Measurements from ENCODE around the gene PF4V1. TPM values are rescaled to one million over a fixed set of nuclear protein-coding genes. Genes with fewer than 3 reads are reported as not detected.

PF4V1 gene
- total RNA-seq, 1 donor: not detected

- no peak for DNase-seq (ENCODE audit: insufficient read length, low spot score, missing footprints)
- H3K27ac ChIP-seq (ENCODE audit: low read depth, low read length): no peak overlapping the region
- no peaks in the 10 kb centered on the region for H3K36me3 ChIP-seq (ENCODE audit: insufficient read depth, low read length)
- H2AFZ ChIP-seq (ENCODE audit: low read length): no peak overlapping the region
- H3K4me2 ChIP-seq (ENCODE audit: insufficient read depth, low read length): no peak overlapping the region
- H3K79me2 ChIP-seq (ENCODE audit: insufficient read depth, low read length): no peaks in the 10 kb centered on the region
- H3K9me3 ChIP-seq (ENCODE audit: low read depth, low read length): no peaks in the 10 kb centered on the region
- no peaks in the 10 kb centered on the region for H4K20me1 ChIP-seq (ENCODE audit: insufficient read depth, low read length)
- no peak overlapping the region for H3K4me3 ChIP-seq (ENCODE audit: insufficient read depth, low read length)
- H3K4me1 ChIP-seq (ENCODE audit: insufficient read depth, low read length): peaks cover 10% of the 10 kb centered on the region
- no peaks in the 10 kb centered on the region for H3K27me3 ChIP-seq (ENCODE audit: insufficient read depth, low read length)
- TF ChIP-seq, protein P1, sequence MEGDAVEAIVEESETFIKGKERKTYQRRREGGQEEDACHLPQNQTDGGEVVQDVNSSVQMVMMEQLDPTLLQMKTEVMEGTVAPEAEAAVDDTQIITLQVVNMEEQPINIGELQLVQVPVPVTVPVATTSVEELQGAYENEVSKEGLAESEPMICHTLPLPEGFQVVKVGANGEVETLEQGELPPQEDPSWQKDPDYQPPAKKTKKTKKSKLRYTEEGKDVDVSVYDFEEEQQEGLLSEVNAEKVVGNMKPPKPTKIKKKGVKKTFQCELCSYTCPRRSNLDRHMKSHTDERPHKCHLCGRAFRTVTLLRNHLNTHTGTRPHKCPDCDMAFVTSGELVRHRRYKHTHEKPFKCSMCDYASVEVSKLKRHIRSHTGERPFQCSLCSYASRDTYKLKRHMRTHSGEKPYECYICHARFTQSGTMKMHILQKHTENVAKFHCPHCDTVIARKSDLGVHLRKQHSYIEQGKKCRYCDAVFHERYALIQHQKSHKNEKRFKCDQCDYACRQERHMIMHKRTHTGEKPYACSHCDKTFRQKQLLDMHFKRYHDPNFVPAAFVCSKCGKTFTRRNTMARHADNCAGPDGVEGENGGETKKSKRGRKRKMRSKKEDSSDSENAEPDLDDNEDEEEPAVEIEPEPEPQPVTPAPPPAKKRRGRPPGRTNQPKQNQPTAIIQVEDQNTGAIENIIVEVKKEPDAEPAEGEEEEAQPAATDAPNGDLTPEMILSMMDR (IDR thresholded peaks at IDR 0.05; ENCODE audit: extremely low read depth, low read depth, low read length): no peak
Observed at GRCh38 chr4:73871511-73872310, 18.6 kb downstream of the PF4V1 start.

DNA sequence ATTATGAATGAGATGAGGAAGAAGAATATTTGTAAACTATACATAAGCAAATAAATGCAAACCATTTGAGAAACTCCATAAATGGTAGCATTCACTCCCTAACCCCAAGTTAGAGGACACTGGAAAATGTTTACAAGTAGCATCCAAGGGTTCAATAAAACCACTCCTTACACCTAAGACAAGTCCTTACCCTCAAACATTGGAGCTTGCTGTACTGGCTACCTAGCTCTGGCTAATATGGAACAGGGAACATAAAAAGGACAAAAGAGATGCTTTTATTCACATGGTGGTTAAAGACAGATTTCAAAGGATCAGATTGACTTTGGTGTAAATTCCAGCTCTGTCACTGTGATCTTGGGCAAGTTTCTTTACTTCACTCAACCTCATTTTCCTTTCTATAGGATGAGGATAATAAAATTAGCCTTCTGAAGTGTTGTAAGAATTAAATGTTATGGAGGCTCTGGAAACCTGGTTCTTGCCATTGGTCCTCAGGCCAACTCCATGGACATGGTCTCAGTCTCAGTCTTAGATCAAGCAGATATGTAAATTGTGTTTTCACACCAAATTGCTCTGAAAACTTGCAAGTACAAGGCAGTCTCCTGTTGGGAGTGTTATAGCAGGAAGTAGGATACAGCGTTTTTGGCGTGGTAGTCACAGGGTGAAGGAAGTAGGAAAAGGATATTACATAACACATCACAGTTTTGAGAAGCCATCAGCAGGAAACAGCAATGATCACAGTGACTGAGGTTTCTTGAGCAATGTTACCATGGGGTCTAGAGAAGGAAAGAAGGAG, 19.4 kb downstream of the PF4V1 start:
- no peak overlapping the region for H2AFZ ChIP-seq (ENCODE audit: low read length)
- H3K4me2 ChIP-seq (ENCODE audit: insufficient read depth, low read length): no peak overlapping the region
- no peaks in the 10 kb centered on the region for H4K20me1 ChIP-seq (ENCODE audit: insufficient read depth, low read length)

DNA sequence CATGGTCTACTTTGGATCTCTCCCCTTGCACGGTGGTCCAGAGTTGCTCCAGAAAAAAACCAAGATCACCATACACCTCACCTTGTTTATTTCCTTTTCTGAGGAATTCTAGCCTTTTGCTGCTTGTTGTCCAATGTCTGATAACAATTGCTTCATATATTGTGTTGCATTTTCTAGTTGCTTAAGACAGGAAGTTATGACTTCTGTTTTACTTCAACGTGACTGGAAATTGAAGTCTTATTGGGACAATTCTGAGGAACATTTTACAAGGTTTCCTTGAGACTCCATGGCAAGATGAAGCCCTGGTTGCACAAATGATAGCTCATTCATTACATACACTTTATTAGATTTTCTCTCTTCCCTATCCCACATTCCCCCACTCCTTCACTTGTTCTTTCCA, 21.3 kb downstream of the PF4V1 start:
- no peaks in the 10 kb centered on the region for H3K36me3 ChIP-seq (ENCODE audit: insufficient read depth, low read length)
- no peaks in the 10 kb centered on the region for H3K9me3 ChIP-seq (ENCODE audit: low read depth, low read length)
- no peaks in the 10 kb centered on the region for H3K79me2 ChIP-seq (ENCODE audit: insufficient read depth, low read length)
- H3K4me1 ChIP-seq (ENCODE audit: insufficient read depth, low read length): peaks cover 7% of the 10 kb centered on the region
- no peaks in the 10 kb centered on the region for H4K20me1 ChIP-seq (ENCODE audit: insufficient read depth, low read length)
- H2AFZ ChIP-seq (ENCODE audit: low read length): no peak overlapping the region
- H3K4me2 ChIP-seq (ENCODE audit: insufficient read depth, low read length): no peak overlapping the region
- TF ChIP-seq, protein P1 (IDR thresholded peaks at IDR 0.05; ENCODE audit: extremely low read depth, low read depth, low read length): no peak
- no peak overlapping the region for H3K27ac ChIP-seq (ENCODE audit: low read depth, low read length)
- no peaks in the 10 kb centered on the region for H3K27me3 ChIP-seq (ENCODE audit: insufficient read depth, low read length)
- no peak overlapping the region for H3K4me3 ChIP-seq (ENCODE audit: insufficient read depth, low read length)
- no peak for DNase-seq (ENCODE audit: insufficient read length, low spot score, missing footprints)

More for the DNA sequence above, 19.4 kb downstream of the PF4V1 start:
- H3K4me3 ChIP-seq (ENCODE audit: insufficient read depth, low read length): no peak overlapping the region
- no peaks in the 10 kb centered on the region for H3K27me3 ChIP-seq (ENCODE audit: insufficient read depth, low read length)
- H3K36me3 ChIP-seq (ENCODE audit: insufficient read depth, low read length): no peaks in the 10 kb centered on the region
- peaks cover 10% of the 10 kb centered on the region for H3K4me1 ChIP-seq (ENCODE audit: insufficient read depth, low read length)
- TF ChIP-seq, protein P1 (IDR thresholded peaks at IDR 0.05; ENCODE audit: extremely low read depth, low read depth, low read length): no peak
- H3K27ac ChIP-seq (ENCODE audit: low read depth, low read length): no peak overlapping the region
- no peaks in the 10 kb centered on the region for H3K9me3 ChIP-seq (ENCODE audit: low read depth, low read length)
- no peak for DNase-seq (ENCODE audit: insufficient read length, low spot score, missing footprints)
- H3K79me2 ChIP-seq (ENCODE audit: insufficient read depth, low read length): no peaks in the 10 kb centered on the region

DNA sequence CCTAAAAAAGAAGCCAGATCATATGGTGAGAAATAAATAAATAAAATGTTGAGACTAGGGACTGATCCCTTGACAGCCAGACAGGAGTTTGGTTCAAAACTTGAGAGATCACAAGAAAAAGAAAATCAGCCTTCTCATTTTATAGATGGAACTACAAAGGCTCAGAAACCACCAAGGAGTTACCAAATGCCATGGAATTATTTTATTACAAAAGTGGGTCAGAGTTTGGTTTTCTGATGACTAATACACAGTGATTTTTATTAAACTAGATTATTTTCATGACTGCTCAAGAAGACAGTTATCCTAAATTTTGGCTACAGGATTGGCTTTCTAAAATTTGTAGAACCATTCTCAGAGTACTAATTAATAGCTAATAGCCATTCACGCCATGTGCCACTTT, 22.3 kb downstream of the PF4V1 start:
- no peak for DNase-seq (ENCODE audit: insufficient read length, low spot score, missing footprints)
- H4K20me1 ChIP-seq (ENCODE audit: insufficient read depth, low read length): no peaks in the 10 kb centered on the region
- H3K4me3 ChIP-seq (ENCODE audit: insufficient read depth, low read length): no peak overlapping the region
- no peak overlapping the region for H2AFZ ChIP-seq (ENCODE audit: low read length)
- H3K4me1 ChIP-seq (ENCODE audit: insufficient read depth, low read length): no peaks in the 10 kb centered on the region
- no peaks in the 10 kb centered on the region for H3K36me3 ChIP-seq (ENCODE audit: insufficient read depth, low read length)
- no peak overlapping the region for H3K4me2 ChIP-seq (ENCODE audit: insufficient read depth, low read length)
- H3K9me3 ChIP-seq (ENCODE audit: low read depth, low read length): no peaks in the 10 kb centered on the region
- H3K27me3 ChIP-seq (ENCODE audit: insufficient read depth, low read length): no peaks in the 10 kb centered on the region
- H3K79me2 ChIP-seq (ENCODE audit: insufficient read depth, low read length): no peaks in the 10 kb centered on the region
- H3K27ac ChIP-seq (ENCODE audit: low read depth, low read length): no peak overlapping the region
- TF ChIP-seq, protein P1 (IDR thresholded peaks at IDR 0.05; ENCODE audit: extremely low read depth, low read depth, low read length): no peak

Measured in osteoblast (primary cell).